ENCODE data around the gene UBE3D. TPM values are rescaled to one million over a fixed set of nuclear protein-coding genes. Genes with fewer than 3 reads are reported as not detected.

Gene UBE3D
- total and polyA plus RNA-seq, 2 of the 8 experiments (the other 6 are each of a cell fraction or from before 2014, with no cell fraction given): 5.7 to 16.3 TPM

DNA sequence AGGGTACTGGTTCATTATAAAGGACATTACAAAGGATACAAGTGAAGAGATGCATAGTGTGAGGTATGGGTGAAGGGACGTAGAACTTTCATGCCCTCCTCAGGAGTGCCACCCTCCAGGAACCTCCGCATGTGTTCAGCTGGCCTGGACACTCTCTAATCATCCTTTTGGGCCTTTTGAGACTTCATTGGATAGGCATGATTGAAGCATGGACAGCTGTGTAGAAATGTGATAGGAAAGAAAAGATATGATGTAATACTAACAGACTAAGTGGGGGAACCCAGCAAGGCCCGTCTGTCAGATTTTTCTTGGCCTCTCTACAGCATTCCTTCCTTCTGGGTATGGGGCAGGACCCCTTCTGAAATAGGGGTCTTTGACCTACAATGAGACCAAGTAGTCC lies 32.9 kb upstream of the UBE3D start:
- Histone ChIP-seq H3K56ac (replicated peaks; ENCODE audit: insufficient read length, low read depth, low read length) (no peak overlapping the region), H2AFZ (ENCODE audit: low read length) (no peak overlapping the region), H3K4me1 (replicated peaks in 1 of 4; ENCODE audit: control insufficient read depth in 3 of 4, insufficient read depth in 4 of 4, low read length in 3 of 4) (no peaks in the 10 kb centered on the region), H3K23me2 (ENCODE audit: low read depth, low read length) (no peaks in the 10 kb centered on the region), H3K4me3 (ENCODE audit: extremely low read depth in 1 of 4, insufficient read depth in 2 of 4, low read depth in 3 of 4, low read length in 4 of 4) (no peak overlapping the region), H3K9ac (replicated peaks in 1 of 4; ENCODE audit: extremely low read depth in 1 of 4, low read depth in 3 of 4, low read length in 3 of 4) (no peak overlapping the region), H3K18ac (ENCODE audit: extremely low read depth, low read length) (no peak overlapping the region), H3K14ac (ENCODE audit: insufficient read length) (no peak overlapping the region), H2BK5ac (ENCODE audit: low read depth, low read length) (no peak overlapping the region), H3K4ac (replicated peaks; ENCODE audit: insufficient read length, low read depth, low read length) (no peak overlapping the region), H4K91ac (replicated peaks; ENCODE audit: insufficient read length, low read length) (no peak overlapping the region), H4K20me1 (replicated peaks in 1 of 2; ENCODE audit: control insufficient read depth in 1 of 2, insufficient read depth in 2 of 2, low read length in 2 of 2) (no peaks in the 10 kb centered on the region), H4K8ac (ENCODE audit: extremely low read depth, insufficient read depth, low read length) (no peak overlapping the region), H2BK20ac (ENCODE audit: low read length) (no peak overlapping the region), H2BK12ac (ENCODE audit: low read depth, low read length) (no peak overlapping the region), H4K5ac (ENCODE audit: insufficient read length, low read depth, low read length) (no peak overlapping the region), H3K9me3 (ENCODE audit: insufficient read depth in 2 of 2, low read depth in 1 of 2, low read length in 1 of 2) (no peaks in the 10 kb centered on the region), H3K4me2 (ENCODE audit: insufficient read depth in 1 of 2, low read depth in 2 of 2, low read length in 2 of 2) (no peak overlapping the region), H3K27me3 (replicated peaks in 1 of 4; ENCODE audit: control insufficient read depth in 3 of 4, extremely low read depth in 1 of 4, insufficient read depth in 3 of 4, low read length in 3 of 4) (peaks cover 0 to 1% (median 0%) of the 10 kb centered on the region in 4 experiments; a peak in 1 of 7 replicates), H3K23ac (ENCODE audit: insufficient read length) (no peak overlapping the region), H3K36me3 (ENCODE audit: control insufficient read depth in 2 of 4, insufficient read depth in 4 of 4, low read length in 3 of 4) (peaks cover 0 to 8% (median 0%) of the 10 kb centered on the region in 4 experiments; a peak in 1 of 8 replicates), H3K79me1 (ENCODE audit: low read depth, low read length) (no peaks in the 10 kb centered on the region), H3K79me2 (ENCODE audit: control insufficient read depth in 1 of 2, insufficient read depth in 2 of 2, low read length in 2 of 2) (peaks cover 0 to 4% of the 10 kb centered on the region in 2 experiments; a peak in 1 of 4 replicates), H3K27ac (ENCODE audit: low read depth, low read length) (no peak overlapping the region), H2AK5ac (ENCODE audit: low read depth, low read length) (no peak overlapping the region), H2BK15ac (ENCODE audit: low read length) (no peak overlapping the region), H2BK120ac (replicated peaks; ENCODE audit: low read depth, low read length) (no peak overlapping the region)
- ChIA-PET POLR2A (ENCODE audit: partially characterized antibody) (no interaction called here), CTCF (ENCODE audit: partially characterized antibody) (interaction anchor here (1.2 kb wide), 1 partner anchor 31 kb away, joined by 5 read pairs; the partner anchor contains the start of gene DOP1A)
- 93% methylated on average over 3 of the region's 3 CpGs; no CpG with 5 or more reads in 1 of the 2 experiments for WGBS, 2 experiments (ENCODE audit: extremely low coverage in 1 of 2, insufficient coverage in 1 of 2, insufficient read length in 1 of 2, insufficient replicate concordance in 2 of 2, low coverage in 1 of 2, low lambda C conversion rate in 2 of 2, missing lambda C conversion rate in 1 of 2)
- no peak for TF ChIP-seq TCF12 (IDR thresholded peaks at IDR 0.05; ENCODE audit: low read depth, low read length)
- no peak for TF ChIP-seq EGR1 (IDR thresholded peaks at IDR 0.05; ENCODE audit: borderline replicate concordance, low read depth, low read length)
- TF ChIP-seq CREB1 (IDR thresholded peaks at IDR 0.05): no peak
- TF ChIP-seq HDAC6 (IDR thresholded peaks at IDR 0.05; ENCODE audit: low read depth, low read length): no peak
- no peak for TF ChIP-seq GTF2F1 (IDR thresholded peaks at IDR 0.05; ENCODE audit: borderline replicate concordance, low read depth, low read length)
- TF ChIP-seq EP300 (IDR thresholded peaks at IDR 0.05; ENCODE audit: borderline replicate concordance in 1 of 2, low read depth in 2 of 2, low read length in 2 of 2): no peak
- DNase-seq (ENCODE audit: low read depth in 1 of 2, low spot score in 2 of 2) (no peak), FAIRE-seq (no peak)

Measured in H1 (cell line).